ENCODE results near the gene GUF1.
"Not testable (repeated sequence)": the region's sequence is repeated elsewhere in the genome, so short reads cannot be mapped to it uniquely, and the experiment has no call there.

The GUF1 gene

DNA sequence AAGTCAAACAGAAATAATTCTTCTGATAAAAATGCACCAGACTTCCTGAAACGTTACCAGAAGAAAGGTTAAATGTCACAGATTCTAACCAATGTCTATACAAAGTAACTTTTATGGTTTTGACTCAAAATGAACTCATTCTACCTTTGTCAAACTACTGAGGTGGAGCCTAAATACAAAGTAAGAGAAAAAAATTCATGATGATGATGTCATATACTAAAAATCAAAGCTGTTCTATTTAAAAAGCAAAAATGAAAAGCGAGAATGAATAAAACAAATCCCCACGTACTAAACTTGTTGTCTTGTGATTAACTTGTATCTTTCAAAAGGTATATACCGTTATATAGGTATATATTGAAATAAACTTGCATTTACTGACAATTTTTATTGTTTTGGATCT, 26.5 kb downstream of the GUF1 start:
- no peak for DNase-seq

DNA sequence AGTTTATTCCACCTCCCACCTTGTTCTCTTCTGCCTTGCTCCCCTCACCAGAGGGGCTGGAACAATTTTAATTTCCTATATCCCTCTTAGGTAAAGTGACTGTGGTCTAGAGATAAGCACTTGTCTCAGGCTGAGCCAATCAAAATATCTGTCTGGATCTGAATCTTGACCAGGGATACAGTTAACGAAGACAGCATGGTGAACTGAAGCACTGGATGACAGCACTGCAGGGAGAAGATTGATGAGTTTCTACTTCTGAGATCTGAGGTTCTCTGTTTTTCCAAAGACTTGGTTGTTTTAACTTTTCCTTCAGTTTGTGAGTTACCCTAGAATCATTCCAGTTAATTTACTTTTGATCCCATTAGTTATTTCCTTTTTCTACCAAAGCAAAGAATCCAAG, 34.9 kb downstream of the GUF1 start:
- DNase-seq = no peak

DNA sequence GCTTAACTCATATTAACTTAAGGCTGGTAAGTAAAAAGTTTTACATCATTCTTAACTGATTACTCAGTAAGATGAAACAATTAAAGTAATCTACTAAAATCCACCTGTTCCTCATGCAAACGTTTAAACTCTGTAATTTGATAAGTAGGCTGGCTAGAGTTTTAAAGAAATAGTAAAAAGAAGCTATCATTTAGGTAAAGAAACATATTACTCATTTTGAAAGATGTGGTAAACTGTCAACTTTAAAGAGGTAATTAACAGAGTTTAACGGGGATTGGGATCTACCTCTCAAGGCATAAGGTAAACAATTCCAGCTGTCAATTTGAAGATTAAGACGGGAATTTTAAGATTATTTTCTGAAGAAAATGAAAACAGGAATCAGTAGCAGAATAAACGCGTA, 38.4 kb downstream of the GUF1 start:
- DNase-seq = no peak

DNA sequence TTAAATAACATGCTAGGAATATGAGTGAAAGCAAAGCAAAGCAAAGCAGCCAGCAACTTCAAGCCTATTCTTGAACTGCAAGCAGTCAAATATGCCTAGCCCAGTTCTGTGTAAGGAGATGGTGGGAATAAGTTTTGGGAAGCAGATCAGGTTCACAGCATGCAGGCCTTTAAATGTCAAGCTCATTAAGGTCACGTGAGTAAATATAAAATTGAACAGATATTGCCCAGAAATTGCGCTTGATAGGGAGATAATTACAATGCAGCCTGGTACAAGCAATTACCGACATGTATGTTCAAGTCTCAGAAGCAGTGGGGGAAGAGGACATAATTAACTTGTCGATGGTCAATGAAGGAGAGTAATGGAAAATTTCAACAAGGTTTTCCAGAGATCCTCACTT, 42.2 kb downstream of the GUF1 start:
- DNase-seq = no peak

DNA sequence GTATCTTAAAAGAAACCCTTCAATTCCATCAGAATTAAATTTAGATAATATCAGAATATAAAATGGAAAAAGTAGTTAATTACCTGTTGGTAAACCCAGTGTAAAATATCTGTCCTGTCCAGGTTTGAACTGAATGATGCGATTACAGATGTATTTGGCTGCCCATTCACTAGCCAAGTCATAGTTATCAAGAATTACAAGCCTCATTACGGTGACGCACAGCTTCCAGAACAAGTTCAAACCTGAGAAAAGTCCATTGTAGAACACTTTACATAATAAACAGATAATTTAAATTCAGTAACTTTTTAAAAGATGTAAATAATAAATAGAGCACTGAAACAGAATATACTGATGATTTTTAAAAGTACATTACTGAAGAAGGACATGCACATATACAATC, 43.8 kb downstream of the GUF1 start:
- no peak for DNase-seq

DNA sequence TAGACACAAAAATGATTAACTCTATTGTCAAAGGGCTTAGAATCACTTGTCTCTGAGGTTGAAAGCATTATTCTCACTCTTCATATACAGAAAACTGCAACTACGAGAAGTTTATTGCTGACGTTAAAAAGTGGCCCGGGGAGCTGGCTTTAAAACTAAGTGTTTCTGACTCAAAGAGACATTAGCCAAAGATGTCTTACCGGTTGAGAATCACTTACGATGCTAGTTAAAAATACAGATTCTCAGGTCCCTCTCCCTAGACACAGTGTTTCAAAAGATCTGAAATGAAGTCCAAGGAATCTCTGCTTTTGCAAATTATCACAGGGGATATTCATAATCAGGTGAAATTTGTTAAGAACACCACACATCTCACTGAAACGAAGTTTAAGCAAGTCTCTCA, 46.9 kb downstream of the GUF1 start:
- DNase-seq = no peak

DNA sequence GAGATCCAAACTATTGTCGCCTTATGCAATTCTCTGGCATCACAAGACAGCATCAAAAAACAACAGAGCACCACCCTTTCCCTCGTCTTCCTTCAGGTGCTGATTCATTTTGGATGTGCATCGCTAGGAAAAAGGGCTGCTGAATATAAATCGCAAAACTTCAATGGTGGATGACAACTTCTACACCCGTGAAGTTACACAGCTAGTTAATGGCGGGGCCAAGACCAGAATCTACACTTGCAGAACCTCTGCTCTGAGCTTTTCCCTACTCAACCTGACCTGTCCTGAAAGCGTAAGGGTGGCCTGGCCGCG, 47.5 kb downstream of the GUF1 start:
- DNase-seq = peak in 1 of 2 experiments; percentile 49

DNA sequence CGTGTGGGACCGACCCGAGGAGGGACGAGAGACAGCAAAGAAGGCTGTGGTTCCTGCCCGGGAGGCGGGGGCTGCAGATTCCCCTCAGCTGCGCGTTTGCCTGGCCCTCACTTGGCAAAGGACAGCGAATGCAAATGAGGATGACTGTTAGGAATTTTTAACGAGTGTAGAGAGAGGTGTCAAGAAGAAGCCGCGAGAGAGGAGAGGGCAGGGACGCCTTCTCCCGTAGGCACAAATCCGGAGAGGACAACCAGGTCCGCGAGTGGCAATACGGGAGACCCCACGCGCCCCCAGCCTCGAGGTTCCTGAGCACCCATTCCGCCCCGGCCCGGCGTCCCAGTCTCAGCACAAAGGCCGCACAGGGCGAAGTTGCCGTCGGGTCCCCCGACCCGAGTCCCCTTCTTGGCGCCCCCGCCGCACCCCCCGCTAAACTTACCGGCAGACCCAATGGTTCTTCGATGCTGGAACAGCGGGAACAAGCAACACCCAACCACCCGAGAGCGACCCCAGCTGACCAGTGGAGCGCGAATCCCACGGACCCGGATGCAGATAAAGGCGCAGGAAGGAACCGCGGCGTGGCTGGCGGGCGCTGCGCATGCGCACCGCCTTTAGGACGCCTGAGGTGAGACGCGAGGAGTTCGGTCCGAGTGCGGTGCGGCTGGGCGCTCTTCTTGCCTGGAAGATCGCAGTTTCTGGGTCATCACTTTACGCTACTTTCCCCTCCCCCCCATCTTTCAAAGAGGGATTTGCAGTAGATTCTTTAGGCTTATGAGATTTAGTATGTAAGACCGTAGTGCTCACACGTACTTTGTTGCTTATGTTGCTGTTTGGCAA, 48.0 kb downstream of the GUF1 start, which contains the start of gene GNPDA2:
Gene GNPDA2, minus strand, starts transcription at position 519 of the 834 bp plus-strand sequence. CDS start 4,349 bp downstream, outside the sequence.
- peak; percentile 75 to 86 for DNase-seq

DNA sequence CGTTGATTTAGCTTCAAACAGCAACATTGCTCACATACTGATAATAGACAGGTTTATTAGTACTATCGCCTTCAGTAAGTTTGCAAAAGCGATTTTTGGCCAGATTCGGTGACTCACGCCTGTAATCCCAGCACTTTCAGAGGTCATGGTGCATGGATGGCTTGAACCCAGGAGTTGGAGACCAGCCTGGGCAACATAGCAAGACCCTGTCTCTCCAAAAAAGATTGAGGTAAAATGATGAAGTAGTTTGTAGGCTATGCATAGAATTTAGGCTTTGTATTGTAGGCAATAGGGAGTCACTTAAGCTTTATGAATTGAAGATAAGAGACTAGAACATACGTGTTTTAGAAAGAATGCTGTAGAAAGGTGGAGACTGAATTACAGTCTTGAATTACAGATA, 49.3 kb downstream of the GUF1 start:
- no peak for DNase-seq

DNA sequence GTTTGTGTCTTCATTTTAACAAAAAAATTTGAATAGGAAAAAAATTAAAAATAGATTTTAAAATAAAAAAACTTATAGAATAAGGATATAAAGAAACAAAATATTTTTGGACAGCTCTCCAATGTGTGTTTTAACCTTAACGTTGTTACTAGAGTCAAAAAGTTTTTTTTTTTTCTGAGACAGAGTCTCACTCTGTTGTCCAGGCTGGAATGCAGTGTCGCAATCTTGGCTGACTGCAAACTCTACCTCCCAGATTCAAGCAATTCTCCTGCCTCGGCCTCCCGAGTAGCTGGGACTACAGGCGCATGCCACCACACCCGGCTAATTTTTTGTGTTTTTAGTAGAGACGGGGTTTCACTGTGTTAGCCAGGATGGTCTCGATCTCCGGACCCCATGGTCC, 50.5 kb downstream of the GUF1 start:
- DNase-seq = not testable (repeated sequence)

DNA sequence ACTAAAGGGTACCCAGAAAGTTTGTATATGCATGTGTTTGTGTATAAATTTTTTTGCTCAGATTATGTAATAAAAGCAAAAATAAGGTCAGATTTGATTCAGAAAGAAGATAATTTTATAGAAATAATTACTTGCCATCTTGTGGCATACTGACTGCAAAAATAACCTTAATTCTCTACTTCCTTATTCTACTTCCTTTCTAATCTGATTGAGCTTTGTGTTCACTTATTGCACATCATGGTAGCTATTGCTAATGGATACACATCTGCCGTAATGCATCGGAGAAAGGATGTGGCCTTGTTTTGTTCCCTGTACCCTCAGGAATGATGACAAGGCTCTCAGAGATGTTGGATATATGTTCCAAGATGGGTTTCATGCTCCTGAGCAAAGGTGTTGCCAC, 58.7 kb downstream of the GUF1 start:
- DNase-seq = no peak

DNA sequence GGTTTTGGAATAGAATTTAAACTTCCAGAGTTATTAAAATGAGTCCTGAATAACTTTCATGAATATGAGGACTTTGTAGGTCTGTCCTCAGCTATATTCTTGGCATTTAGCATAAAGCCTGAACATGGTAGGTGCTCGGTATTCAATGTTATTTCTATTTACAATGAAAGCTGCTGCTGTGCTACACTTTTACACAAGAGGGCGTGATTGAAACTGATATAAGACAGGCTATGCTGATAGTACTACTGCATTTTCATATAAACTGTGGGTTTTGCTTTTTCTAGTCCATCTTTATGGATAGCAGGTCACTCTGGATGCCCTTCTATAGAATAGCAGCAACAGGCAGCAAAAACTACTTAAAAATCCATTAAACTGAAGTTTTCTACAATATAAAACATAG, 60.4 kb downstream of the GUF1 start:
- no peak for DNase-seq

DNA sequence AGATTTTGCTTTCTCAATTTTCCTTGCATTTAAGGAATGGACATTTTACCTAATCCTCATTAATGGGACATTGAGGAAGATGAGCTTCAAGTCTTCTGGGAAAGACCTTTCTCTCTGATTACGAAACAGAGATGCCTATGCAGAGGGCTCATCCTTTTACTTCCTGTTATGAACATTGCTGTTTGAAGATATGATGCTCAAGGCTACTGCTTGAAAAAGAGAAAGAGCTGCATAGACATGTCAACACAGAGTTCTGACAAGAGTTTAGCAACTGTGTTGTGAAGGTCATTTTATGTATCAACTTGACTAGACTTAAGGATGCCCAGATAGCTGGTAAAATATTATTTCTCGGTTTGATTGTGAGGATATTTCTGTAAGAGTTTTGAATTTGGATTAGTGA, 62.0 kb downstream of the GUF1 start:
- DNase-seq = no peak

Data from NCI-H187 (cell line).